HepG2 (cell line): Measurements from ENCODE around the gene IQGAP2. TPM values are rescaled to one million over a fixed set of nuclear protein-coding genes. Genes with fewer than 3 reads are reported as not detected.

Source experiments
- DNMT3B ChIP-seq: conservative IDR thresholded peaks from 2 replicates; pipeline ENCODE4 v1.6.1; 2016; ENCODE audit warnings: missing biosample characterization, control low read depth
- HNRNPLL ChIP-seq: fragments of 200-400 bp; formaldehyde crosslinking; IDR thresholded peaks from 2 replicates; pipeline ENCODE4 v1.6.1; 2017; ENCODE audit warnings: mild to moderate bottlenecking, low read depth, low read length; ENCODE audit not compliant: poor library complexity, severe bottlenecking
- HOXA3 ChIP-seq: sonication (generic); formaldehyde crosslinking; IDR thresholded peaks from 2 replicates; pipeline ENCODE4 v1.5.0; 2020; ENCODE audit warnings: missing genetic modification reagents
- JARID2 ChIP-seq: sonication (generic); formaldehyde crosslinking; IDR thresholded peaks from 2 replicates; pipeline ENCODE4 v1.8.1; 2023; ENCODE audit warnings: missing genetic modification reagents, inconsistent platforms; ENCODE audit not compliant: insufficient replicate concordance
- MEIS1 ChIP-seq: sonication (generic); formaldehyde crosslinking; IDR thresholded peaks from 2 replicates; pipeline ENCODE4 v1.9.0; 2021; ENCODE audit warnings: mild to moderate bottlenecking, missing genetic modification reagents, moderate library complexity, borderline replicate concordance
- MLLT10 ChIP-seq: sonication (generic); formaldehyde crosslinking; IDR thresholded peaks from 2 replicates; pipeline ENCODE4 v1.4.0; 2020; ENCODE audit warnings: missing genetic modification reagents
- NFE2 ChIP-seq: sonication (generic); formaldehyde crosslinking; IDR thresholded peaks from 2 replicates; pipeline ENCODE4 v1.4.0; 2020; ENCODE audit warnings: missing genetic modification reagents
- PAF1 ChIP-seq: IDR thresholded peaks from 2 replicates; pipeline ENCODE4 v1.6.1; 2016; ENCODE audit warnings: missing genetic modification reagents, missing compliant biosample characterization
- SPEN ChIP-seq: sonication (generic); formaldehyde crosslinking; IDR thresholded peaks from 2 replicates; pipeline ENCODE4 v1.5.1; 2020; ENCODE audit warnings: low read depth, mild to moderate bottlenecking, missing genetic modification reagents
- STAG1 ChIP-seq: sonication (generic); formaldehyde crosslinking; IDR thresholded peaks from 2 replicates; pipeline ENCODE4 v1.4.0; 2020; ENCODE audit warnings: missing genetic modification reagents
- ZKSCAN8 ChIP-seq: IDR thresholded peaks from 2 replicates; pipeline ENCODE4 v1.6.1; 2016; ENCODE audit warnings: borderline replicate concordance, missing genetic modification reagents, missing compliant biosample characterization
- ZNF230 ChIP-seq: sonication (generic); formaldehyde crosslinking; IDR thresholded peaks from 2 replicates; pipeline ENCODE4 v1.4.0; 2020; ENCODE audit warnings: mild to moderate bottlenecking, missing genetic modification reagents
- ZNF501 ChIP-seq: sonication (generic); formaldehyde crosslinking; IDR thresholded peaks from 2 replicates; pipeline ENCODE4 v1.5.1; 2020; ENCODE audit warnings: mild to moderate bottlenecking, moderate library complexity, missing genetic modification reagents
- ZNF558 ChIP-seq: sonication (generic); formaldehyde crosslinking; IDR thresholded peaks from 2 replicates; pipeline ENCODE4 v1.9.0; 2022; ENCODE audit warnings: mild to moderate bottlenecking, missing genetic modification reagents, borderline replicate concordance
- ZSCAN29 ChIP-seq: sonication (generic); formaldehyde crosslinking; conservative IDR thresholded peaks from 2 replicates; pipeline ENCODE4 v1.4.0; 2020; ENCODE audit warnings: mild to moderate bottlenecking, missing genetic modification reagents
- polyA plus RNA-seq, 8 experiments: library from polyadenylated mRNA; depleted of rRNA in 3 of 8; stranded (reverse) in 7 of 8; unstranded in 1 of 8; fragments of >200 nt; fragmentation: Illumina TruSeq in 4 of 8; extraction: Trizol in 4 of 8; gene quantifications; 2 replicates each; pipeline versions ENCODE4 v1.2.1 to v1.2.3, GENCODE V29; 2011 to 2016; ENCODE audit warnings: low read depth in 4 of 8, missing spikeins in 1 of 8, mixed read lengths in 1 of 8; ENCODE audit not compliant: insufficient read depth in 1 of 8
- total RNA-seq, 5 experiments: library from RNA; depleted of rRNA; stranded (reverse); fragments of >200 nt; fragmentation: Illumina TruSeq; extraction: Trizol; gene quantifications; 2 replicates each; pipeline ENCODE4 v1.2.3, GENCODE V29; 2016; ENCODE audit warnings: low read depth in 1 of 5
- TF ChIP-seq, protein P1 (sequence below): sonication (generic); formaldehyde crosslinking; IDR thresholded peaks from 2 replicates; pipeline ENCODE4 v1.5.1; 2020; ENCODE audit warnings: mild to moderate bottlenecking, moderate library complexity, missing genetic modification reagents
- TF ChIP-seq, protein P2 (sequence below): sonication (generic); formaldehyde crosslinking; IDR thresholded peaks from 2 replicates; pipeline ENCODE4 v1.4.0; 2020; ENCODE audit warnings: missing genetic modification reagents
- TF ChIP-seq, protein P3 (sequence below): sonication (generic); formaldehyde crosslinking; IDR thresholded peaks from 2 replicates; pipeline ENCODE4 v1.5.0; 2020; ENCODE audit warnings: missing genetic modification reagents, mild to moderate bottlenecking, borderline replicate concordance
- TF ChIP-seq, protein P4 (sequence below): sonication (generic); formaldehyde crosslinking; IDR thresholded peaks from 2 replicates; pipeline ENCODE4 v1.5.0; 2020; ENCODE audit warnings: missing genetic modification reagents, mild to moderate bottlenecking, borderline replicate concordance
- TF ChIP-seq, protein P5 (sequence below), 2 experiments: fragments of 450-650 bp in 1 of 2; sonication (generic) in 1 of 2; formaldehyde crosslinking; IDR thresholded peaks; 2 replicates each; pipeline versions ENCODE4 v1.5.0 to v1.8.0; 2020 to 2022; ENCODE audit warnings: mild to moderate bottlenecking in 1 of 2, missing genetic modification reagents in 1 of 2

IQGAP2 gene
- total and polyA plus RNA-seq, 2 of the 13 experiments (the other 11 are each of a cell fraction or from before 2014, with no cell fraction given), result 35.2 to 83.3 TPM

DNA sequence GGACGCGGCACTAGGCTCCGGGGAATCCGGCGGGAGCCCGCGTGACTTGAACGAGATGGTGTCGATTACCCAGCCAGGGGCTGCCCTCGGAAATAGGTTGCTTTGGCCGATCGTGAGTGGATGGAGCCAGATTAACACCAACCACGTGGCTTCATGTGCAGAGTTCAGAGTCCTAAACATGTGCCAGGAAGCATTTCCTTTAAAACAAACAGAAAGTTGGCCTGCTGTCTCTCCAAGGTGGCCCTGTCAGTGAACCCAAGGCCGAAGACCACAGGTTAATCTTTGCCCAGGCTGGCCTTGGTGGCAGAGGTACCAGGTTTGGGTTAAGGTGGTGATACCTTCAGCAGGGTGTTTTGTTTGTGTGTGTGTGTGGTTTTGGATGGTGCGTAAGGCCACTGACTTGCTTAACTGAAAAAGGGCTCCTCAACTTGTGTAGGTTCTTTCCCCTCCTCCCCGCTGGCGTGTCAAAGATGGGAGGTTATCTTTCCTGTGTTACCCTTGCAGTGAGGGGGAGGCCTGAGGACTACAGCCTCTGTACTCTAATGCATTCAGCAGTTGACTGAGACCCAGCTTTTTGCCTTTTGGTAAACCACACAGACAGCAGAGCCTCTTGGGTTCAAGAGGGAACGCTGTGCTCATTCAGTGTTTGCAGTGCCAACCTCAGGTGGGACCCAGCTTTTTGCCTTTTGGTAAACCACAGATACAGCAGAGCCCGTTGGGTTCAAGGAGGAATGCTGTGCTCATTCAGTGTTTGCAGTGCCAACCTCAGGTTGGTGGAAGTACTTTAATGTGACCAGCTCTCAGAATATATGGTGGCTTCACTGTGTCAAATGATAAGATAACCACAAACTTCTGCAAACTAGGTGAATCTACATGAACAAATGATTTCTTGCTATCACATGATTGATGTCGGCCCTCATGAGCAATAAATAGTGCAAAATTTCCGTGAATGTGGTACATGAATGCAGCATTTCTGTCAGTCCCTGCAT, 1.4 kb downstream of the IQGAP2 start (continued):
- peak; percentile 66 for TF ChIP-seq ZNF501 (CRISPR knock-in tag)
- no peak for TF ChIP-seq JARID2
- TF ChIP-seq, protein P1, sequence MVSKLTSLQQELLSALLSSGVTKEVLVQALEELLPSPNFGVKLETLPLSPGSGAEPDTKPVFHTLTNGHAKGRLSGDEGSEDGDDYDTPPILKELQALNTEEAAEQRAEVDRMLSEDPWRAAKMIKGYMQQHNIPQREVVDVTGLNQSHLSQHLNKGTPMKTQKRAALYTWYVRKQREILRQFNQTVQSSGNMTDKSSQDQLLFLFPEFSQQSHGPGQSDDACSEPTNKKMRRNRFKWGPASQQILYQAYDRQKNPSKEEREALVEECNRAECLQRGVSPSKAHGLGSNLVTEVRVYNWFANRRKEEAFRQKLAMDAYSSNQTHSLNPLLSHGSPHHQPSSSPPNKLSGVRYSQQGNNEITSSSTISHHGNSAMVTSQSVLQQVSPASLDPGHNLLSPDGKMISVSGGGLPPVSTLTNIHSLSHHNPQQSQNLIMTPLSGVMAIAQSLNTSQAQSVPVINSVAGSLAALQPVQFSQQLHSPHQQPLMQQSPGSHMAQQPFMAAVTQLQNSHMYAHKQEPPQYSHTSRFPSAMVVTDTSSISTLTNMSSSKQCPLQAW (CRISPR knock-in tag), result peak; percentile 98
- TF ChIP-seq, protein P2, sequence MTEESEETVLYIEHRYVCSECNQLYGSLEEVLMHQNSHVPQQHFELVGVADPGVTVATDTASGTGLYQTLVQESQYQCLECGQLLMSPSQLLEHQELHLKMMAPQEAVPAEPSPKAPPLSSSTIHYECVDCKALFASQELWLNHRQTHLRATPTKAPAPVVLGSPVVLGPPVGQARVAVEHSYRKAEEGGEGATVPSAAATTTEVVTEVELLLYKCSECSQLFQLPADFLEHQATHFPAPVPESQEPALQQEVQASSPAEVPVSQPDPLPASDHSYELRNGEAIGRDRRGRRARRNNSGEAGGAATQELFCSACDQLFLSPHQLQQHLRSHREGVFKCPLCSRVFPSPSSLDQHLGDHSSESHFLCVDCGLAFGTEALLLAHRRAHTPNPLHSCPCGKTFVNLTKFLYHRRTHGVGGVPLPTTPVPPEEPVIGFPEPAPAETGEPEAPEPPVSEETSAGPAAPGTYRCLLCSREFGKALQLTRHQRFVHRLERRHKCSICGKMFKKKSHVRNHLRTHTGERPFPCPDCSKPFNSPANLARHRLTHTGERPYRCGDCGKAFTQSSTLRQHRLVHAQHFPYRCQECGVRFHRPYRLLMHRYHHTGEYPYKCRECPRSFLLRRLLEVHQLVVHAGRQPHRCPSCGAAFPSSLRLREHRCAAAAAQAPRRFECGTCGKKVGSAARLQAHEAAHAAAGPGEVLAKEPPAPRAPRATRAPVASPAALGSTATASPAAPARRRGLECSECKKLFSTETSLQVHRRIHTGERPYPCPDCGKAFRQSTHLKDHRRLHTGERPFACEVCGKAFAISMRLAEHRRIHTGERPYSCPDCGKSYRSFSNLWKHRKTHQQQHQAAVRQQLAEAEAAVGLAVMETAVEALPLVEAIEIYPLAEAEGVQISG (CRISPR knock-in tag), result peak; percentile 73
- TF ChIP-seq ZSCAN29 (CRISPR knock-in tag), result peak; percentile 32; the same call in 1 of the 2 replicates
- TF ChIP-seq ZNF558 (CRISPR knock-in tag), result peak; percentile 91; the same call in 1 of the 2 replicates
- no peak for TF ChIP-seq MLLT10 (CRISPR knock-in tag)
- peak; percentile 84 for TF ChIP-seq ZNF230 (CRISPR knock-in tag)
- no peak for TF ChIP-seq HNRNPLL
- TF ChIP-seq, protein P3, sequence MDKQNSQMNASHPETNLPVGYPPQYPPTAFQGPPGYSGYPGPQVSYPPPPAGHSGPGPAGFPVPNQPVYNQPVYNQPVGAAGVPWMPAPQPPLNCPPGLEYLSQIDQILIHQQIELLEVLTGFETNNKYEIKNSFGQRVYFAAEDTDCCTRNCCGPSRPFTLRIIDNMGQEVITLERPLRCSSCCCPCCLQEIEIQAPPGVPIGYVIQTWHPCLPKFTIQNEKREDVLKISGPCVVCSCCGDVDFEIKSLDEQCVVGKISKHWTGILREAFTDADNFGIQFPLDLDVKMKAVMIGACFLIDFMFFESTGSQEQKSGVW (CRISPR knock-in tag), result no peak; the same call in 1 of the 2 replicates
- peak; percentile 88; the same call in 1 of the 2 replicates for TF ChIP-seq DNMT3B (CRISPR knock-in tag)
- peak; percentile 38 for TF ChIP-seq STAG1 (CRISPR knock-in tag)
- TF ChIP-seq MEIS1, result no peak
- TF ChIP-seq, protein P4, sequence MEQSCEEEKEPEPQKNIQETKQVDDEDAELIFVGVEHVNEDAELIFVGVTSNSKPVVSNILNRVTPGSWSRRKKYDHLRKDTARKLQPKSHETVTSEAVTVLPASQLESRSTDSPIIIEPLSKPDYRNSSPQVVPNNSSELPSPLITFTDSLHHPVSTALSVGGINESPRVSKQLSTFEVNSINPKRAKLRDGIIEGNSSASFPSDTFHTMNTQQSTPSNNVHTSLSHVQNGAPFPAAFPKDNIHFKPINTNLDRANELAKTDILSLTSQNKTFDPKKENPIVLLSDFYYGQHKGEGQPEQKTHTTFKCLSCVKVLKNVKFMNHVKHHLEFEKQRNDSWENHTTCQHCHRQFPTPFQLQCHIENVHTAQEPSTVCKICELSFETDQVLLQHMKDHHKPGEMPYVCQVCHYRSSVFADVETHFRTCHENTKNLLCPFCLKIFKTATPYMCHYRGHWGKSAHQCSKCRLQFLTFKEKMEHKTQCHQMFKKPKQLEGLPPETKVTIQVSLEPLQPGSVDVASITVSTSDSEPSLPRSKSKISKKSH (CRISPR knock-in tag), result no peak; the same call in 1 of the 2 replicates
- TF ChIP-seq PAF1 (CRISPR knock-in tag), result peak; percentile 60; the same call in 1 of the 2 replicates
- no peak for TF ChIP-seq NFE2 (CRISPR knock-in tag)
- TF ChIP-seq SPEN (CRISPR knock-in tag), result peak; percentile 89
- peak; percentile 86 for TF ChIP-seq HOXA3
- TF ChIP-seq, protein P5, sequence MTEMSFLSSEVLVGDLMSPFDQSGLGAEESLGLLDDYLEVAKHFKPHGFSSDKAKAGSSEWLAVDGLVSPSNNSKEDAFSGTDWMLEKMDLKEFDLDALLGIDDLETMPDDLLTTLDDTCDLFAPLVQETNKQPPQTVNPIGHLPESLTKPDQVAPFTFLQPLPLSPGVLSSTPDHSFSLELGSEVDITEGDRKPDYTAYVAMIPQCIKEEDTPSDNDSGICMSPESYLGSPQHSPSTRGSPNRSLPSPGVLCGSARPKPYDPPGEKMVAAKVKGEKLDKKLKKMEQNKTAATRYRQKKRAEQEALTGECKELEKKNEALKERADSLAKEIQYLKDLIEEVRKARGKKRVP (CRISPR knock-in tag; IDR thresholded peaks at IDR 0.05), result peak in 1 of 2 experiments; percentile 59; a peak in 2 of 4 replicates
- peak; percentile 67; the same call in 1 of the 2 replicates for TF ChIP-seq ZKSCAN8 (CRISPR knock-in tag)
